OCI-LY7 (cell line): ENCODE data around the gene CHPF2. TPM values are rescaled to one million over a fixed set of nuclear protein-coding genes. Genes with fewer than 3 reads are reported as not detected.

Experiments
- BruUV-seq: library from RNA; stranded (reverse); fragments of 400-500 nt; replicated peaks from 2 replicates; lab custom pipeline; 2021; lab: Mats Ljungman, UMichigan
- CTCF ChIA-PET: fragments of 300-600 bp; sonication (Branson Sonifier 250); formaldehyde crosslinking; loops from one replicate; lab custom pipeline; 2022; ENCODE audit warnings: antibody characterized with exemption; ENCODE audit not compliant: unreplicated experiment; lab: Charles Lee
- POLR2A ChIA-PET: fragments of 300-600 bp; sonication (Branson Sonifier 250); formaldehyde crosslinking; loops from one replicate; lab custom pipeline; 2022; ENCODE audit warnings: antibody characterized with exemption; lab: Charles Lee
- DNase-seq: peaks from one replicate; pipeline ENCODE4 v3.0.0-alpha.2; 2015; ENCODE audit warnings: low spot score
- H2AFZ ChIP-seq: fragments of 200-600 bp; sonication (generic), shearing (Covaris generic); 2 replicates; pipeline ENCODE4 v1.6.1; 2014; ENCODE audit warnings: mild to moderate bottlenecking, antibody characterized with exemption, low read length, moderate library complexity
- H3K27ac ChIP-seq: fragments of 200-600 bp; sonication (generic); 2 replicates; pipeline ENCODE4 v1.5.1; 2014; ENCODE audit warnings: mixed run types, low read depth, mild to moderate bottlenecking, moderate library complexity, low read length, inconsistent platforms; ENCODE audit not compliant: poor library complexity, severe bottlenecking
- H3K36me3 ChIP-seq: fragments of 200-600 bp; sonication (generic); 2 replicates; pipeline ENCODE4 v1.6.1; 2014; ENCODE audit warnings: mild to moderate bottlenecking, antibody characterized with exemption, low read length, moderate library complexity, mixed read lengths; ENCODE audit not compliant: insufficient read depth
- H3K4me1 ChIP-seq: fragments of 200-600 bp; sonication (generic); 2 replicates; pipeline ENCODE4 v1.5.1; 2014; ENCODE audit warnings: mild to moderate bottlenecking, low read length; ENCODE audit not compliant: insufficient read depth, poor library complexity, severe bottlenecking
- H3K4me2 ChIP-seq: fragments of 200-600 bp; sonication (generic); 2 replicates; pipeline ENCODE4 v1.6.1; 2014; ENCODE audit warnings: mild to moderate bottlenecking, low read length
- H3K4me3 ChIP-seq: fragments of 200-600 bp; sonication (generic); 2 replicates; pipeline ENCODE4 v1.5.1; 2014; ENCODE audit warnings: mild to moderate bottlenecking, low read depth, low read length; ENCODE audit not compliant: poor library complexity, severe bottlenecking
- H3K79me2 ChIP-seq: fragments of 200-600 bp; sonication (generic); 2 replicates; pipeline ENCODE4 v1.6.1; 2016; ENCODE audit warnings: low read depth, mild to moderate bottlenecking, low read length, moderate library complexity, mixed read lengths; ENCODE audit not compliant: insufficient read depth
- H3K9me2 ChIP-seq: fragments of 200-600 bp; sonication (generic); 2 replicates; pipeline ENCODE4 v1.6.1; 2016; ENCODE audit warnings: mild to moderate bottlenecking, low read length, mixed read lengths; ENCODE audit not compliant: insufficient read depth
- H3K9me3 ChIP-seq: fragments of 200-600 bp; sonication (generic); 2 replicates; pipeline ENCODE4 v1.6.1; 2014; ENCODE audit warnings: mild to moderate bottlenecking, mixed run types, low read length, mixed read lengths
- H4K20me1 ChIP-seq: fragments of 200-600 bp; sonication (generic); 2 replicates; pipeline ENCODE4 v1.6.1; 2014; ENCODE audit warnings: mild to moderate bottlenecking, antibody characterized with exemption, low read length, moderate library complexity, mixed read lengths; ENCODE audit not compliant: insufficient read depth
- EZH2phosphoT487 ChIP-seq: fragments of 200-600 bp; sonication (generic); IDR thresholded peaks from 2 replicates; pipeline ENCODE4 v1.6.1; 2018; ENCODE audit warnings: low read depth, borderline replicate concordance, mild to moderate bottlenecking, mixed run types, antibody characterized with exemption, low read length, moderate library complexity, mixed read lengths
- intact Hi-C: fragments of 100-400 bp; cut with micrococcal nuclease; formaldehyde crosslinking; loops from one replicate; pipeline ENCODE4 v1.10.0; 2022; ENCODE audit not compliant: unreplicated experiment
- total RNA-seq, 2 experiments: library from RNA; depleted of rRNA in 1 of 2; stranded (reverse); fragments of >200 nt in 1 of 2; shearing (Covaris generic) in 1 of 2; gene quantifications; 2 replicates each; pipeline ENCODE4 v1.2.3, GENCODE V29; 2014 to 2022
- TF ChIP-seq, protein P1 (sequence below): fragments of 200-600 bp; sonication (generic); conservative IDR thresholded peaks from 2 replicates; pipeline ENCODE4 v1.5.1; 2014; ENCODE audit warnings: mild to moderate bottlenecking, antibody characterized with exemption, low read length, moderate library complexity, mixed read lengths

CHPF2 gene
- total RNA-seq, 2 experiments from 2014 or later: 27.0 to 29.8 TPM

DNA sequence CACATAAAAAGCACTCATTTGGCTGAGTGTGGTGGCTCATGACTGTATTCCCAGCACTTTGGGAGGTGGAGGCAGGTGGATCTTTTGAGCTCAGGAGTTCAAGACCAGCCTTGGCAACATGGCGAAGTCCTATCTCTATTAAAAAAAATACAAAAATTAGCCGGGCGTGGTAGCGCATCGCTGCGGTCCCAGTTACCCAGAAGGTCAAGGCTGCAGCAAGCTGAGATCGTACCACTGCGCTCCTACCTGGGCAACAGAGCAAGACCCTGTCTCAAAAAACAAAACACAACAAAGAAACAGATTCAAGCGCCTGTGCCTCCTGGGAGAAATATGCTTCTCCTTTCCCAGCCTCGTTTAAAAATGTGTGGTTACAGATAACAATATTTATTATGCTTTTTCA is 3.0 kb upstream of the CHPF2 start:
- intact Hi-C loops: loop anchor here (5.0 kb wide), 1 partner anchor 147 kb away; the partner anchor contains the start of genes FASTK and TMUB1
- H3K4me1 ChIP-seq: peaks cover 39% of the 10 kb centered on the region
- CTCF ChIA-PET: no interaction called here

DNA sequence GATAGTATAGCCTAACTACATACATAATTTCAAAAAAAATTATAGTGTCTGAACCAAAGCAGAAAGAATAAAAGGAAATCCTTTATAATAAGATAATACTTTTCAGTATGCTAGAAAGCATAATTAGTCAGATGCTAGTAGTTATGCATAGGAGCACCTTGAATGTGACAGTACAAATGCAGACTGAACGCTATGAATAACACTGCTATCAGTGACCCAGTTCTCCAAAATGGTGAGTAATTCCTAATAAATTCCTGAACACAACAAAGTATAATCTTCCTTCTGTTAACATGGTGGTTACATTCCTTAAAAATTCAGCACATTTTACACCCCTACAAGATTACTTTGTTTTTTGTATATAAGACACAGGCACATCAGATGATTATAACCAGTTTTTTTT is 1.2 kb upstream of the CHPF2 start:
- peak overlapping the region; percentile 93; the same call in 1 of the 2 replicates for H2AFZ ChIP-seq
- H3K36me3 ChIP-seq: peaks cover 11% of the 10 kb centered on the region; the same call in 1 of the 2 replicates
- peaks cover 22% of the 10 kb centered on the region for H3K79me2 ChIP-seq
- ChIA-PET CTCF (no interaction called here), POLR2A (no interaction called here)
- H3K4me1 ChIP-seq: peaks cover 27% of the 10 kb centered on the region
- no peaks in the 10 kb centered on the region for H3K9me3 ChIP-seq
- no peaks in the 10 kb centered on the region for H3K9me2 ChIP-seq
- intact Hi-C loops: loop anchor here (10.0 kb wide), 1 partner anchor 1606 kb away; no protein-coding TSS in a partner anchor
- H3K27ac ChIP-seq: no peak overlapping the region
- H3K4me3 ChIP-seq: peak overlapping the region; percentile 86
- peak overlapping the region; percentile 95 for H3K4me2 ChIP-seq
- TF ChIP-seq EZH2phosphoT487: no peak
- TF ChIP-seq, protein P1, sequence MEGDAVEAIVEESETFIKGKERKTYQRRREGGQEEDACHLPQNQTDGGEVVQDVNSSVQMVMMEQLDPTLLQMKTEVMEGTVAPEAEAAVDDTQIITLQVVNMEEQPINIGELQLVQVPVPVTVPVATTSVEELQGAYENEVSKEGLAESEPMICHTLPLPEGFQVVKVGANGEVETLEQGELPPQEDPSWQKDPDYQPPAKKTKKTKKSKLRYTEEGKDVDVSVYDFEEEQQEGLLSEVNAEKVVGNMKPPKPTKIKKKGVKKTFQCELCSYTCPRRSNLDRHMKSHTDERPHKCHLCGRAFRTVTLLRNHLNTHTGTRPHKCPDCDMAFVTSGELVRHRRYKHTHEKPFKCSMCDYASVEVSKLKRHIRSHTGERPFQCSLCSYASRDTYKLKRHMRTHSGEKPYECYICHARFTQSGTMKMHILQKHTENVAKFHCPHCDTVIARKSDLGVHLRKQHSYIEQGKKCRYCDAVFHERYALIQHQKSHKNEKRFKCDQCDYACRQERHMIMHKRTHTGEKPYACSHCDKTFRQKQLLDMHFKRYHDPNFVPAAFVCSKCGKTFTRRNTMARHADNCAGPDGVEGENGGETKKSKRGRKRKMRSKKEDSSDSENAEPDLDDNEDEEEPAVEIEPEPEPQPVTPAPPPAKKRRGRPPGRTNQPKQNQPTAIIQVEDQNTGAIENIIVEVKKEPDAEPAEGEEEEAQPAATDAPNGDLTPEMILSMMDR: no peak
- H4K20me1 ChIP-seq: no peaks in the 10 kb centered on the region
- no TSS peak for BruUV-seq
- DNase-seq: no peak

More for the DNA sequence above, 3.0 kb upstream of the CHPF2 start:
- Histone ChIP-seq H2AFZ (no peak overlapping the region), H3K27ac (no peak overlapping the region), H3K9me3 (no peaks in the 10 kb centered on the region), H3K4me2 (no peak overlapping the region), H4K20me1 (peaks cover 4% of the 10 kb centered on the region; the same call in 1 of the 2 replicates), H3K9me2 (no peaks in the 10 kb centered on the region), H3K36me3 (peaks cover 16% of the 10 kb centered on the region), H3K4me3 (no peak overlapping the region), H3K79me2 (peaks cover 35% of the 10 kb centered on the region)
- TF ChIP-seq EZH2phosphoT487: no peak
- TF ChIP-seq, protein P1: no peak
- DNase-seq: no peak
- no TSS peak for BruUV-seq
- POLR2A ChIA-PET: no interaction called here
